Stimulated activated CD8-positive, alpha-beta memory T cell treated with anti-CD3 and anti-CD28 coated beads, Interleukin-4, amount 100 ng/mL, for 4 hours (primary cell): ENCODE measurements around the gene SDC1.

Source experiments
- DNase-seq, 2 donors: peaks; one replicate each; pipeline ENCODE4 v3.0.0-alpha.2; 2020; ENCODE audit warnings: low read depth in 2 of 2, low spot score in 1 of 2

SDC1 gene

GRCh38 chr2:20186078-20186854 is 38.7 kb downstream of the SDC1 start:
- no peak for DNase-seq

DNA sequence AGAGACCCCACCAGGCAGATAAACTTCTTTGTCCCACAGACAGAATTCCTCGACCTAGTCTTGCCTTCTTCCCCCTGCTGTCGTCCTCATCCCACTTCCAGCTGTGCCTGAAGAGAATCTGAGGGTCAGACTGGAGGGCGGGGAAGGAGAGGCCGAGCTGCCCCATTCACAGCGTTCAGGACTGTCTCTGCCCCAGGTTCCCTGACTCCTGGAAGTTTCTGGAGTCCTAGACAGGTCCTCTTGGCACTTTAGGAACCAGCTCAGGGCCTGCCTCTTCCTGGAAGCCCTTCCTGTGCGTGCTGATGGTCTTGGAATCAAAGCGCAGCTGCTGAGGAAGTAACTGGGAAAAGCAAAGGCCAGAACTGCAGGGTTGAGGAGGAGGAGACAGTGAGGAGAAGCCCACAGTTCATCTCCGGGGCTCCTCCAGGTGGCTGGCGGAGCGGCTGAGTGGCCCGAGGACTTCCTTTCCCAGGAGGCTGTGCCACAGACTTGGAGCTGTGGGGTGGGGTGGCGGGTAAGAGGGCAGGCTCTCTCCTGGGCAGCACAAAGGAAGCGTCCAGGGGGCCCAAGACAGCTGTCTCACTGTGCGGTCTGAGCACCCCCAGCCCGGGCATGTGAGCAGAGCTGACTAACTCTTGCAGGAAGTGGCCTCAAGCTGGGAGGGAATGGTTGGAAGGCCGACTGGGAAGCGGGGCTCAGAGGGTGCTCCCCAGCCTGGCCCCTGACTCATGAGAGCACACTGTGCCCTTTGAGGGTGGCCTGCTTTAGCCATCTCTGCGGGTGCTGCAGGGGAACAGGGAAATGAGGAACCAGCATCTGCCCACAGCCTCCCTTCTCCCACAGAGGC is 39.5 kb downstream of the SDC1 start:
- no peak for DNase-seq

GRCh38 chr2:20184067-20184938 is 40.6 kb downstream of the SDC1 start:
- DNase-seq: no peak

- DNase-seq: no peak
These were observed 41.6 kb downstream of the SDC1 start for GRCh38 chr2:20183373-20183772.

DNA sequence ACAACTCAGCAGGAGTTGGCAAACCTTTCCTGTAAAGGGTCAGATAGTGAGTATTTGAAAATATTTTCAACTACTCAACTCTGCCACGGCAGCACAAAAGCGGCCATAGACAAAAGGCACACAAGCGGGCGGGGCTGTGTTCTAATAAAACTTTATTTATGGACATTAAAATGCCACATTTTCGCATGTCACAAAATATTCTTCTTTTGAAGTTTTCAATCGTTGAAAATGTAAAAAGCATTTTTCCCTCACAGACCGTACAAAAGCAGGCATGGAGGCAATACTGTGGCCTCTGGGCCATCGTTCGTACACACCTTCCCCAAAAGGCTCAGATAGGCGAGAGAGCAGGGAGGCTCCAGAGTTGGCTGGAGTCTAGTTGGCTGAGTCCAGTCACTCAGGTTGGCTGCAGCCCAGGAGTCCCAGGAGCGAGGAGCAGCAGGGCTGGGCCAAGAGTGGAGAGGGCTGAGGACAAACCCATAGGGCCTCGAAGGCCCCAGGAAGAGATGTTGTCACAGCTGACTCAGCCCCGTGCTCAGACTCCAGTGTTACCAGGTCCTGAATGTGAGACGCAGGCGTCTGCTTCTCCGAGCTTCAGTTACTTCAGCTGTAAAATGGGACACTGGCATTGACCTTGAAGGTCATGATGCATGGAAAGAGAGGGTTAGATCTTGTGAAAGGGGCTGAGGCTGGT is 42.5 kb downstream of the SDC1 start:
- no peak for DNase-seq

DNA sequence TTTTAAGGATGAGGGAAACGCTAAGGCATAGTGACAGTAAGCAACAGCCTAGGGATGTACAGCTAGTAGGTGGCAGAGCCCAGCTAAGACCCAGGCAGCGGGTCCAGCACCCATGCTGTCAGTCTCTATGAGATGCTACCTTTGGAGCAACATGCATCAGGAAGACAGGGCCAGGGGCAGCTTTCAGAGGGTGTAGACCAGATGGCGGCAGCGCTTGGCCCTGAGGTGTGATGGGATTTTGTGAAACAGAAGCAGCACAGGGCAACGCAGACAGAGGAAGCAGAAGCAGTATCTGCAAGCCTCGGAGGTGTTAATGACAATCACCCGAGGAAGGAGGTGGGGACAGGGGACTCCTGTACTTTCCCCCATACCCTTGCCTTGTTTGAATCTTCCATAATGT is 43.2 kb downstream of the SDC1 start:
- no peak for DNase-seq

- DNase-seq: no peak
These were observed 44.0 kb downstream of the SDC1 start for GRCh38 chr2:20180676-20181648.

DNA sequence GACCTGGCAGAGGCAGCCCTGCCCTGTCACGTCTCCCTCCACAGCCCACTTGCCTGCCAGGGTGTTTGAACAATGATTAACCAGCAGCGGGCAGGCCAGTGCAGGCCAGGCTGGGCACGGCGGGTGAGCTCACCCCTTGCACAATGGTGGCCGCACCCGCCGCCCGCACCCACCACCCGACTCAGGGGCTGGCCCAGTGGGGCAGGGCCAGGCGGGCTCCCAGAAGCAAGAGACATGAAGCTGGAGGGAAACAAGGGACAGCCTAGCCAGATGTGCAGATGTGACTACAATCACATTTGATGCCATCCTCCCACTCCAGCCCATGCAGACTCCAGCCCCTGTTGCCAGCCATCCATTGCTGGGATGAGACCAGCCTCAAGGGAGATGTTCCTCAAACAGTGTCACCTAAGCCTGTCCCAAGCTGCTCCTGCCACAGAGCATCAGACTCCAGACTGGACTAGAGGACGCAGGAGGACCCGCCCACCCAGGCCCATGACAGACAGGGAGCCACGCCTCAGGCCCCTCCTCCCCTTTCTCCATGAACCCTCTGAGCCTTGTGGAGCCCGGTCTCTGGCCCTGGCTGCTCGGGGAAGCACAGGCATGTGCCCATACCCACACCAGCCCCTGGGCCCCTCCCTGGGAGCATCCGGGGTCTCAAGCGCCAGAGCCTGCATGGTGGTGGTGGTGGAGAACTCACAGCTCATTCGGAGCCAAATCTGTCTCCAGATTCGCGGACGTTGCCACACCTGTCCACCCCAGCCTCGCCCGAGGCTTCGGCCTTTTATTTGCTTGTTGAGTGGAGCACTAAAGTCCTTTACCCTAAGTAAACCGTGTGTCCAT is 45.0 kb downstream of the SDC1 start:
- no peak for DNase-seq

- DNase-seq: no peak
These were observed 45.5 kb downstream of the SDC1 start for GRCh38 chr2:20179466-20179754.

GRCh38 chr2:20178666-20179465 is 46.1 kb downstream of the SDC1 start:
- DNase-seq: no peak

- no peak for DNase-seq
These were observed 46.7 kb downstream of the SDC1 start for GRCh38 chr2:20178249-20178607.

- no peak for DNase-seq
These were observed 47.2 kb downstream of the SDC1 start for GRCh38 chr2:20177556-20178248.

DNA sequence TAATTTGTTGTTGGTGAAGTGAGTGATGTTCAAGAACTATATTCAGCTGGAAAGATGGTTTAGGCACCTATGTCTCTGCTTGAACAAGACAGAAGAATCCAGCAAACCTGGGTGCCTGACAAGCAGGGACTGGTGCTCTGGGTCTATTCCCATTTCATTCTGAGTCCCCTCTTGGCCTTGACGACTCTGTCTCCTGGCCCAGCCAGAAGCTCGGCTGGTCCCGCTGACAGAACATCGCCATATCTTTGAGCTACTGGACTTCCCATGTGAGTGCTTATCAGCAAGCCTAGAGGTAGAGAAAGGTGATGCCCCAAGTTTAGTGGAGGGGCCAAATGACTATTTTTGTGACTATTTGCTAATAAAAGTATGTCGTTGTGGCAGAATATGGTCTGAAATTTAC is 48.2 kb downstream of the SDC1 start:
- DNase-seq: no peak

- DNase-seq: no peak
These were observed 49.0 kb downstream of the SDC1 start for GRCh38 chr2:20175931-20176330.

GRCh38 chr2:20175267-20175666 is 49.7 kb downstream of the SDC1 start:
- DNase-seq: no peak

GRCh38 chr2:20174410-20174809 is 50.5 kb downstream of the SDC1 start:
- no peak for DNase-seq

GRCh38 chr2:20173496-20174402 is 51.2 kb downstream of the SDC1 start:
- DNase-seq: no peak
